GM18502 (cell line): ENCODE results near the gene CRELD2.
"Not testable (repeated sequence)": the region's sequence is repeated elsewhere in the genome, so short reads cannot be mapped to it uniquely, and the experiment has no call there.

Source experiments
- ATAC-seq: cut with Tn5 transposase; IDR thresholded peaks from one replicate; pipeline ENCODE4 v1.9.1; 2021; ENCODE audit warnings: mild to moderate bottlenecking; ENCODE audit not compliant: unreplicated experiment, poor library complexity

Gene CRELD2

DNA sequence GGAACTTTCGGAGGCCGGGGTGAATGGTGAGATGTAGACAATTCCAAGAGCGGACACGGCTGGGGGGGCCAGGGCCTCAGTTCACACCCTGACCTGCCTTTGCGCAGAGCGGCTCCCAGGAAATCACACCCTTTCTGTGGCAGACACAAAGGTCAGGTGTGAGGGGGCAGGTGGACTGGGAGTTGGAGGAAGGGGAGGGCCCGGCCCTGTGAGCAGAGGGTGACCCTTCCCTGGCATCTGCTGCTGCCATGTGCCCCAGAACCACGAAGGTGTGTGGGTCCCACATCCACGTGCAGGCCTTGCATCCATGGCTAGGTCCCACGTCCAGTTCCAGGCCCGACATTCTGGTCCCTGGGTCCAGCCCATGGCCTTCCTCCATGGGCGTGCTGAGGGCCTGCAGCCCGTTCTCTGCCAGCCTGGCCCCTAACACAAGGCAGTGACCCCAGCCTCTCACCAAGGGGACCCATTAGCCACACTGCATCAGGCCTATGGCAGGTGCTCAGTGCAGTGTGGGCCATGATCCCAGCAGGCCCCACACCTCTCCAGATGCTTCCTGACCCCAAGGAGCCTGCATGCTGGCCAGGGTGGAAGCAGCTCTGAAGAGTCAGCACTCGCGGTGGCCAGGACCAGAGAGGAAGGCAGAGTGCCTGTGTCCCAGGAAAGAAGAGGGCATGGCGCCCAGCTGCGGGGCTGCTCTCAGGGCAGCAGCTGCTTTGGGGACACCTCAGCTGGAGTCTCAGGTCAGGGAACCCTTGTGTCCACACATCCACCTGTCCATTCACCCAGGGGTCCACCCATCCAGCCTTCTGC is 23.3 kb downstream of the CRELD2 start:
- no peak for ATAC-seq

DNA sequence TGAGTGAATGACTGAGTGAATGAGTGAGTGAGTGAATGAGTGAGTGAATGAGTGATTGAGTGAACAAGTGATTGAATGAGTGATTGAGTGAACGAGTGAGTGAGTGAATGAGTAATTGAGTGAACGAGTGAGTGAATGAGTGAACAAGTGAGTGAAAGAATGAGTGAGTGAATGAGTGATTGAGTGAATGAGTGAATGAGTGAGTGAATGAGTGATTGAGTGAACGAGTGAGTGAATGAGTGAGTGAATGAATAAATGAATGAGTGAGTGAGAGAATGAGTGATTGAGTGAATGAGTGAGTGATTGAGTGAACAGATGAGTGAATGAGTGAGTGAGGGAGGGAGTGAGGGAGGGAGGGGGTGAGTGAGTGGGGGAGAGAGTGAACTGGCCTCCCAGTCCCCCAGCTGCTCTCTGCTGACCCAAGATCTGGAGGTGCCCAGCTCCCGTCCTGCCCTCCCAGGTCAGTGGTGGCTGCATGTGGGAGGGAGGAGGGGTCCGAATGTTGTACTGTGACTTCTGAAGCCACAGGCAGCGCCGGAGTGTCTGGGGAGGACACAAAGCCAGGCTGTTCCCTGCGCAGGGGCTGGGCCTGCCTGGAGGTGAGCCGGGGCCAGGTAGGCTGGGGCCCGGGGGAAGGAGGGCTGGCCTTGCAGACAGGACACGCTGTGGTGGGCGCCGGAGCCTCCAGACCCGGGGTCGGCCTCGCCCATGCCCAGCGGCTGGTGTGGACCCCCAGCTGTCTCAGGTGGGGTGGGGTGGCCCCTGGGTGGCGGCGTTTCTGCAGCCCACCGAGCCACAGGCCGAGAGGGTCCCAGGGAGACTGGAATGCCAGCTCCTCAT is 24.4 kb downstream of the CRELD2 start:
- no peak for ATAC-seq

DNA sequence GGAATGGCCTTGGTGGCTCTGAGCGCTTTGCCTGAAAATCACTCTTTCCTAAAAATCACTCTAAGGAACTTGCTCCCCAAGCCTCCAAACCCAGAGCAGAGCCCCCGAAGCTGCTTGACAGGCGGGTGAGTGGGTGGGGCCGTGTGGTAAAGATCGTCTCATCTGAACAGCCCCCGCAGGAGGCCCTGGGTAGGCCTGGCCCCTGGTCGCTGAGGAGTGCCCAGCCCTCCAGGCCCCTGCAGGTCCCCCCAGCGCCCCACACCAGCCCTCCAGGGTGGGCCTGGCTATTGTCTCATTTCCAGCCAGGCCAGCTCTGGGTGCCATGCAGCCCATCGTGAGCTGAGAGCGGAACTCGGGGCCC is 25.0 kb downstream of the CRELD2 start:
- ATAC-seq, result no peak

DNA sequence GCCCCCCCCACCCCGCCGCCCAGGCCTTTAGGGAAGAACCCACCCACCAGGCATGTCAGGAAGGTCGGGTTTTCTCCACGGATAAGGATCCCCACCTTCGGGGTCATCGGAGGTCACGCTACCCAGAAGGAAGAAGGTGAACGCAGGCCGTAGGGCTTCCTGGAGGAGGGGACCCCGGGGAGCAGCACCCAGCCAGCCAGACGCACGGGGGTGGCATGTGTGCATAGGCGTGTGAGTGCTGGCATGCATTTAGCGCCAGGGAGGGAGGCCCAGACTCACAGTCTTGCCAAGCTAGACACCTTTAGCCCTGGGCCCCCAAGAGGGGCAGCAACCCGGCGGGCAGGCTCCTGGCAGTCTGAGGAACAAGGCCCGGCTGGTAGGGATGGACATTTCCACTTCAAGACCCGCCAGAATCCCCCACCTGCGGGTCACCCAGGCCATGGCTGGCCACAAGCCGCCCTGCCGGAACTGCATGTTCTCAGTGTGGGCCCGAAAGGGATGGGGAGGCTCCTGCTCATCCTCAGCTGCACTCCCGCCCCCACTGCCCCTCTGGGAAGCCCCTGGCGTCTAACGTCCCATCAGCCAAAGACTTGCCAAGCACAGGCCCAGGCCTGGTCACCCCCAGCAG is 25.5 kb downstream of the CRELD2 start:
- ATAC-seq, result no peak

DNA sequence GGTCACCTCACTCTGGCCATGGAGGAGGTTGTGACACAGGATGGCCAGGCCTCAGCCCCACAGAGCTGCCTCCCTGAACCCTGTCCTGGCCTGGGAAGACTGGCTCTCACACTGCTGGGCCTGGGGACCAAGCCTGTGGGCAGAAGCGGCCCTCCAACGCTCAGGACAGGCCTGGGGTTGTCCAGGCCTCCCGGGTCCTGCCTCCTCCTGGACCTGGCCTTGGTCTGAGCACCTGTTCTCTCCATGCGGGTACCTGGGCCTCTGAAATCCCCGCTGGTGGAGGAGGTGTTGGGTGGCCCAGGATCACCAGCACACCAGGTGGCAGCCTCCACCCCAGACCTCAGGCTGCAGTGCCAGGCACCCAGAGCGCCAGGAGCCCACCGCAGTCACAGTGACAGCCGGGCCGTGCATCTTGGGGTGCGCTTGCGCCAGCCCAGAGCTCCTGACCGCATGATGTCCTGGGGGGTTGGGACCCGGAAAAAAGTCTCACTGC is 26.0 kb downstream of the CRELD2 start:
- no peak for ATAC-seq

DNA sequence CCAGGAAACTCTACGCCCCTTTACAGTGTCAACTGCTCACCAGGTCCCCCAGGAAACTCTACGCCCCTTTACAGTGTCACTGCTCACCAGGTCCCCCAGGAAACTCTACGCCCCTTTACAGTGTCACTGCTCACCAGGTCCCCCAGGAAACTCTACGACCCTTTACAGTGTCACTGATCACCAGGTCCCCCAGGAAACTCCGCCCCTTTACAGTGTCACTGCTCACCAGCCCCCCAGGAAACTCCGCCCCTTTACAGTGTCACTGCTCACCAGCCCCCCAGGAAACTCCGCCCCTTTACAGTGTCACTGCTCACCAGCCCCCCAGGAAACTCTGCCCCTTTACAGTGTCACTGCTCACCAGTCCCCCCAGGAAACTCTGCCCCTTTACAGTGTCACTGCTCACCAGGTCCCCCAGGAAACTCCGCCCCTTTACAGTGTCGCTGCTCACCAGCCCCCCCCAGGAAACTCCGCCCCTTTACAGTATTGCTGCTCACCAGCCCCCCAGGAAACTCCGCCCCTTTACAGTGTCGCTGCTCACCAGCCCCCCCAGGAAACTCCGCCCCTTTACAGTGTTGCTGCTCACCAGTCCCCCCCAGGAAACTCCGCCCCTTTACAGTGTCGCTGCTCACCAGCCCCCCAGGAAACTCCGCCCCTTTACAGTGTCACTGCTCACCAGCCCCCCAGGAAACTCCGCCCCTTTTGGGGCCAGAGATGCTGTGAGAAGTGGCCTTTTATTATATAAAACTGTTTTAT is 26.8 kb downstream of the CRELD2 start:
- ATAC-seq, result not testable (repeated sequence)

DNA sequence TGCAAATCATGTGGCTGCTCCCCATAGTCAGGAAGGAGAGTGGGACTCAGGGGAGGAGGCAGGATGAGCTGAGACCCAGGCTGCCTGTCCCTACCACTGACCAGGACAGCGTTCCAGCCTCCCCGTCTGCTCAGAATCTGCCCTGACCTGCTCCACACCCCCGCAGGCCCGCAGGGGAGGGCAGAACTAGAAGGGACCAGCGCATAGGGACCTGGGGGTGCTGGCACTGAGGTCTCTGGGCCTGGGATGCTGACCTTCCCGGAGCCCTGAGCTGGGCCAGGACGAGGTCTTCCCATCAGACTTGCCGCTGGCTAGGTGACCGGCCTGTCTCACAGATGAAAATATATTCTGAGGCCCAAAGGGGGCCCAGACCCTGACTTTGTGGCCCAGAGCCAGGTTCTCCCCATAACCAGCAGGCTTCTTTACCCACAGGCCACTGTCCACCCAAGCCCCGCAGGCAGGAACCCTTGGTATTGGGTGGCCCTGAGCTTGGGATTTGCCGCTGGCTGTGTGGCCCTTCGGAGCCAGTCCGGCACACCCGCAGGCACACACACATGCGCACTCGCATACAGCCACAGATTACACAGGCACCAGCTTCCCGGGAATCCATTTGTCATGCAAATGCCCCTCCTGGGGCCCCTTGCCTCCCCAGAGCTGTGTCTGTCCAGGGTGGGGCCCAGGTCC is 28.3 kb downstream of the CRELD2 start:
- no peak for ATAC-seq

DNA sequence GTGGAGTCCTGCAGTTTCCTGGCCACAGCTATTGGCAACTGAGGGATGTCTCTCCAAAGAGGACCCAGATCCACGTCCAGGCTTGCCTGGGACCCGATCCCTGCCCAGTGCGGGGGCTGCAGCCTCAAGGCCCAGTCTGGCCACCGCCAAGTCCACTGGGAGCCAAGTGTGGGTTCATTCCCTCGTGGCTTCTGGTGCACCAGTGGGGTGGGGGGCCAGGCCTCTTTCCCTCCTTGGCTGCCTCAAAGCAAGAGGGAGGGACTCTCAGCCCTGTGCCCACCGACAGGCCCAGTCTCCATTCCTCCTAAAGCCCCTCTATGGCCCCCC is 28.8 kb downstream of the CRELD2 start:
- no peak for ATAC-seq

DNA sequence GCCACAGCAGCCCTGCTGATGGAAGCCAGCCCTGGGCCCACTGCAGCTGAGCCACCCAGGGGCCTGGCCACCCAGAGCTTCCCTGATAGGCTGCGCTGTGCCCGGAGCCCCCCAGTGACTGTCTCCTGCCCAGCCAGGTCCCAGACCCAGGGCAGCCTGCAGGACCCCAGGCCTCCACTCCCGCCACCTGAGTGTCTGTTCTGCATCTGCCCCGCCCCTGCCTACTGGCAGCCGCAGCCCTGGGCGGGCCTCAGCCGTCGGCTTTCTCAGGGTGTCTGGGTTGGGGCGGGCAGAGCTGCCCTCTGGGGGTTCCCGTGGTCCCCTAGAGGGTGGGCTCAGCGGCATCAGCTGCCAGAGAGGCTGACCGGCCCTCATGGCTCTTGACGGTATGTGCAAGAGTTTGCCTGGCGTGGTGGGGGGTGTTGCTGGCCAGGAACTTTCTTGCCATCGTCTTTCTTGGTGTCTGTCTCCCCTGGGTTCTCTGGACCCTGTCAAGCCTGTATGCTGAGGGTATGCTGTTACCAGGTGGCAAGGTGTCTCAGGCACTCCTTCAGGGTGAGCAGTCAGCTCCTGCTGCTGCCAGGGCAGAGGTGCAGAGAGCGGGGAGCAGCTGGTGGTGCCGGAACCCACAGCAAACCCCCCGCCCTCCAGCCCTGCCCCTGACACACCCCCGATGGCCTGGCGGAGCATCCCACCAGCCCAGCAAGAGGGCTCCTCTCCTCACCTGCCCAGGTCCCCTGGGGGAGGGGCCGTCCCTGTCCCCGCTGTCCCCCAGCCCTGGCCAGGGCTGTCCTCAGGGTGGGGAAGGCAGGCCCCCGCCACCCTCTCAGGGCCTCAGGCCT is 29.9 kb downstream of the CRELD2 start:
- no peak for ATAC-seq

DNA sequence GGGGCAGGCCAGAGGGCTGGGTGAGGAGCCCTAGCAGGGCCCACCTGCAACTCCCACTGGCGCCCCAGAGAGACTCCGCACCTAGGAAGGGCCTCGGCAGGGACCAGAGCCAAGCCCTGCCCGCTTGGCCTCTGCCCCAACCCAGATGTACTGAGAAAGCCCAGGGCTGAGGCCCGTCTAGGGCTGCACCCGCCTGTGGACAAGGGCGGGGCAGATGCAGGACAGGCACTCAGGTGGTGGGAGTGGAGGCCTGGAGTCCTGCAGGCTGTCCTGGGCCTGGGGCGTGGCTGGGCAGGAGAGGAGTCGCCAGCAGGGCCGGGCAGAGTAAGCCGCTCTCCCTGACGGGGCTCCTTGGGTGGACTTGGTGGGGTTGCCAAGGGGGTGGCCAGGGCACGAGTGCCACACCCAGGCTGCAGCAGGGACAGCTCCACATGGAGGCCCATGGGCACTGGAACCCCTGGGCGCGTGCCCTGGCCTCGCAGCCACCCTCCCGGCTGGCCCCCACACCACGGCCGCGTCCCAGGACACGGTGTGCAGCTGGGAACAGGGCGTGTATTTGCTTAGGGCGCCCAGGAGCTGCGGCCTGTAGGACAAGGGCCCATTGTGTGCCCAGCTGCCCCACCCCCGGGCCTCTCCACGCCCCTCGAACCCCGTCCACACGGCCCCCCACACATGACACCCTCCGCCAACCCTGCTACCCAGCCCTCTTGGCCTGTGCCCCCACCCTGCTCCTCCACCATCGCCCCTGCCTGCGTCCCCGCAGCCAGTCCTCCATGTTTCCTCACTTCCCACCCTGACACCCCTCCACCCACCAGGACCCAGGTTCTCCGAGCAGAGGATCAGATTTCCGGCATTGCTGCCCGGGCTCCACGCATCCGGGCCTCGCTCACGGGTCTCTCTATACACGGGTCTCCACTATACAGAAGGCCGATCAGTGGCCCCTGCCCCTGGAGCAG is 30.8 kb downstream of the CRELD2 start:
- no peak for ATAC-seq

DNA sequence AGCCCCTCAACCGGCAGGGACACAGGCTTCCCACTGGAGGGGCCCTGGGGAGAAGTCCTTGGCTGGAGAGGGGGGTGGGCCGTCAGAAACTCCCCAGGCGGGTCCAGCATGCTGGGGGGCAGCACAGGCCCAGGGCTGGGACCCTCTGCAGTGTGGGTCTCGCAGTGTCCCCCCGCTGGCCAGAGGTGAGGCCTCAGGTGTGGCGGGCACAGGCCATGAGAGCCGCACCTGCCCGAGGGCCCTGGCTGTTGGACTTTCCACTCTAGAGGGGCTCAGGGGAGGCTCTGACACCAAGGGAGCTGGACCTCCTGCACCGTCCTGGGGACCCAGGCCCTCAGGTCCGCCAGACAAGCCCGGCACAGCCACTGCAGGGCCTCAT is 31.5 kb downstream of the CRELD2 start:
- ATAC-seq, result no peak

DNA sequence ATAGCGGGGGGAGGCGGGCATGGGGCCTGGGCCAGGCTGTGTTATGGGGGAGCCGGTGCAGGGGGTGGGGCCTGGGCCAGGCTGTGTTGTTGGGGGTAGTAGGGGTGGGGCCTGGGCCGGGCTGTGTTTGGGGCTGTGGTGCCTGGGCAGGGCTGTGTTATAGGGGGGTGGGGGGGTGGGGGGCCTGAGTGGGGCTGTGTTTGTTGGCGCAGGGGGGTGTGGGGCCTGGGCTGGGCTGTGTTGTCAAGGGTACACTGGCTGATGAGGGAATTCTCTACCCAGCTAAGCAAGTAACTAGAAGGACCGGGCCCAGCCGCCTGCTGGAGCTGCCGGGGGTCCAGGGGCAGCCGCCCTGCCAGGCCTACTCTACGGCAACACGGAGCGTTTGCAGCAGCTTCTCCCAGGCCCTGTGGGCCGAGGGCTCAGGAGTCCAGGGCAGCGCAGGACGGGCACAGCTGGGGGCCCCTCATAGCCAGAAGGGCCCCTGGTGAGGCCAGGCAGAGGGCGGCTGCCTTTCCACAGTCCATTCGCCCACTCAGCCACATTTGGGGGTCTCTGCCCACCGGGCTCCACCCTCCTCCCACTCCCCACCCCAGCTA is 32.1 kb downstream of the CRELD2 start:
- ATAC-seq, result no peak

DNA sequence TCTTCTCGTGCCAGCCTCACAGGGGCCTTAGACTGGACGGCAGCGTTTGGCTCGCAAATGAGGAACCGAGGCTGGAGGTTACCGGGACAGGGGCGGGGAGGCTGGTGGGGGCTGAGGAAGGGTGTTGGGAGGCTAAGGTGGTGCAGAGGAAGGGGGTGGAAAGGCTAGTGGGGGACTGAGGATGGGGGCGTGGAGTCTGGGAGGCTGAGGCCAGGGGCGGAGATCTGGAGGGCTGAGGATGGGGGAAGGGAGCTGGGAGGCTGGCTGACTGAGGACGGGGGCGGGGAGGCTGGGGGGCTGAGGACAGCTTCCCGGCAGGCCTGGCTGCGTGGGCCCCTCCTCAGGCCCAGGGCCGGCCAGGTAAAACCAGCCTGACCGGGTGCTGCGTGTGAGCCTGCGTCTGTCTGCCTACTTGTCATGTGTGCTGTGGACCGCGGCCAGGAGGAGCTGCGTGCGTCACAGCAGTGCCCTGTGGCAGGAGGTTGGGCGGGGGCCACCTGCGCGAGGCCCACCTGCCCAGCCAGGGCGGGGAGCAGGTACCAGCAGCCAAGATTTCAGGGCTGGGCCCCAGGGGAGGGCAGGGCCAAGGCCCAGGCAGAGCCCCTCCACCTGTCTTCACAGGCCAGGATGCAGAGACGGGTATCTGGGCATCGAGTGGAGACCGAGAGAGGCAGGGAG is 32.7 kb downstream of the CRELD2 start:
- no peak for ATAC-seq

DNA sequence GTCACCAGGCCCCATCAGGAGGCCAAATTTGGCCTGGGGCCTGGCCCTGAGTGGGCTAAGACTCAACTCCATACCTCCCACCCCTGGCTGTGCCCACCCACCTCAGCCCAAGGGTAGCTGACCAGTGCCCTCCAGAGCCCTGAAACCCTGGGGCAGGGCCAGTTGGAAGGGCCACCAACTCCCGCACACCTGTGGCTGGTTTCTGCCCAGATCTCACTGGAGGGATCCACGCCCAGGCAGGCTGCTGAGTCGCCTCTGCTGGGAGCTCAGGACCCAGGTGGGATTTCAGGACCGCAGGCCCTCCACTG is 33.2 kb downstream of the CRELD2 start:
- ATAC-seq, result no peak

DNA sequence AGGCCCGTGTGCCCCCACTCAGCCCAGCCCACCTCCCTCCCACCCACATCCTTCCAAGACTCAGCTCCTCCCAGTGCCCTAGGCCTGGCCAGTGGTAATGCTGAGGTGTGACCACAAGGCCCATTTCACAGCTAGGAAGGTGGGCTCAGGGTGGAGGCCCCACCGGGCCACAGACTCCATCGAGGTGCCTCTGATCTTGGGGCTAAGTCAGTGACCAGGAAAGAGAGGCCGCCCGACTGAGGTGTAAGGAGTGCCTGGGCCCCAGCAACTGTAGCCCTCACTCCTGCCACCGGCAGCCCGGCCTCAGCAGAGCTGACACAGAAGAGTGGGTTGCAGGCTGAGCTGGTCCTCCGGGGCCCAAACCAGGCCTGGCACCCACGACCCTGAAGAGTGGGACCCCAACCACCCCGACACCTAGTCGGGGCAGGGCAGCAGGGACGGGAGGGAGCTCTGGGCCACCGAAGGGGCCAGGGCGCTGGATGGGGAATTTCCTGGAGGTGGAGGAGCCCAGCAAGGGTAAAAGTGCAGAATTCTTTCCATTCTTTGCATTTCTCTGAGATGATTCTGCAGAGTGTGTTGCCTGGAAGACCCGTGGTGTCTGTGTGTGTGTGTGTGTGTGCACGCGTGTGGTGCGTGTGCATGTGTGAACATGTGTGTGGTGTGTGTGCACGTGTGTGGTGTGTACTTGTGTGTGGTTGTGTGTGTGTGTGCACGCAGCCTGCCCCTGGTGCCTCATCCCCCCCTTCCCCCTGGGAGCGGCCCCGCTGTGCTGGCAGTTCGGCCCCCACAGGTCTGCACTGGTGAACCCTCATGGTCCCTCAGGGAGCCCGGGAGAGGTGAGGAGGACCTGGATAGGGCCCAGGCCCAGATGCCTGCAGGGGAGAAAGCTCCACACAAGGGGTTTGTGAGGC is 33.8 kb downstream of the CRELD2 start:
- ATAC-seq, result no peak

DNA sequence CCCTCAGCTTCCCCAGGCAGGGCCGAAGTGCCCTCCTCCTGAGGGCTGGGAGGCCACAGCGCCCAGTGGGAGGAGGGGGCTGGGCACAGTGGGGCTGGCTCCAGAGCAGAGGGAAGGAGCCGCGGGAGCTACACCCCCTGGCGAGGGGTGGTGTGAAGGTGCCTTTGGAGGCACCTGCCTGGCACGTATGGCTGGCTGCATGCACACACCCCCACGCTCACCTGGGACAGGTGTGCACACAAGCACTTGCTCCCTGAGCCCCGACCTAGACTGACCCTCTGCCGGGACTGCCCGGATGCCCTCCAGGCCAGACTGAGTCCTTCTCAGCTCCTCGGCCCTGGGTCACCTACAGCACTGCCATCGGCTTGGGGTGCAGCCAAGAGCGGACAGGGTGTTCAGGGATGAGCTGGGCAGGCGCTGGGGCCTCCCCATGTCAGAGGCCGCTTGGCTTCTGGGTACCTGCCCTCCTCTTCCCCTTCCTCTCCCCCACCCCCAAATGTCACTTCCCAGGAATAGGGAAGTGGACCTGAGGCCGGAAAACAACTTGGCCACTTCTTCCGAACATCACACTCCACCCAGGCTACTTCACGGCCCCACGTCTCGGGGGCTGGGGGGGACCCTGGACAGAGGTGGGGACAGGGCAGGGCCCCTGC is 34.7 kb downstream of the CRELD2 start:
- ATAC-seq, result no peak
